OCI-LY1 (cell line): ENCODE results near the gene BZW2.

ENCODE experiments used
- CTCF ChIP-seq: fragments of 200-600 bp; sonication (generic), shearing (Covaris generic); IDR thresholded peaks from 2 replicates; pipeline ENCODE4 v1.5.1; 2017; ENCODE audit warnings: mild to moderate bottlenecking, antibody characterized with exemption, low read length, moderate library complexity, mixed read lengths
- EZH2 ChIP-seq: fragments of 200-600 bp; sonication (generic), shearing (Covaris generic); IDR thresholded peaks from 2 replicates; pipeline ENCODE4 v1.8.0; 2017; ENCODE audit warnings: borderline replicate concordance, mixed run types, mild to moderate bottlenecking, antibody characterized with exemption, low read length, moderate library complexity, mixed read lengths

GRCh38 chr7:16740623-16740953 is 94.6 kb downstream of the BZW2 start:
- no peak for TF ChIP-seq CTCF
- TF ChIP-seq EZH2, result no peak
